KG1 (cell line): Measurements from ENCODE around the gene PLXNA4.

Experiments used
- DNase-seq: peaks from one replicate; lab custom pipeline; 2025; lab: John Stamatoyannopoulos, UW

The PLXNA4 gene

DNA sequence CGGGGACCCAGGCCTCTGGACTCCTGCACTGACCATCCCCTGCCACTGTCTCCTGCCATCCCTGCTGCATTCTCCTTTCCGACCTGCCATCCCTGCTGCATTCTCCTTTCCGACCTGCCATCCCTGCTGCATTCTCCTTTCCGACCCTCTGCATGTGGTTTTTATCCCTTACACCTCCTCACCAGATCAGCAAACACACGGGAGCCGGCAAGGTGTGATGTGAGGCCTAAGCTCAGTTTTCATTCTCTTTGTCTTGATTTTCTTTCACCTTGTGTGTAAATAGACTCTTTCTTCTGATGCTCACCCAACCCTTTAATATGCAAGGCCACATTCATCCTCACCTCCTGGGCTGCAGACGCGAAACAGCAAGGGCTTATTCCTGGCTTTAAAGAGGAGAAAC, 11.4 kb downstream of the PLXNA4 start:
- DNase-seq: no peak

DNA sequence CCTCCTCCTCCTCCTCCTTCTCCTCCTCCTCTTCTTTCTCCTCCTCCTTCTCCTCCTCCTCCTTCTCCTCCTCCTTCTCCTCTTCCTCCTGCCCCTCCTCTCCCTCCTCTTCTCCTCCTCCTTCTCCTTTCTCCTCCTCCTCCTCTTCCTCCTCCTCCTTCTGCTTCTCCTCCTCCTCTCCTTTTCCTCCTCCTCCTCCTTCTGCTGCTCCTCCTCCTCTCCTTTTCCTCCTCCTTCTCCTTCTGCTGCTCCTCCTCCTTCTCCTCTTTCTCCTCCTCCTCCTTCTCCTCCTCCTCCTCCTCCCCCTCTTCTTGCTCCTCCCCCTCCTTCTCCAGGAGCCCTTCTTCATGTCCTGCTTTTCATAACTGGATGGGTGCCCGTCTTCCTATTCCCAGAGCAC, 12.2 kb downstream of the PLXNA4 start:
- DNase-seq: no peak

DNA sequence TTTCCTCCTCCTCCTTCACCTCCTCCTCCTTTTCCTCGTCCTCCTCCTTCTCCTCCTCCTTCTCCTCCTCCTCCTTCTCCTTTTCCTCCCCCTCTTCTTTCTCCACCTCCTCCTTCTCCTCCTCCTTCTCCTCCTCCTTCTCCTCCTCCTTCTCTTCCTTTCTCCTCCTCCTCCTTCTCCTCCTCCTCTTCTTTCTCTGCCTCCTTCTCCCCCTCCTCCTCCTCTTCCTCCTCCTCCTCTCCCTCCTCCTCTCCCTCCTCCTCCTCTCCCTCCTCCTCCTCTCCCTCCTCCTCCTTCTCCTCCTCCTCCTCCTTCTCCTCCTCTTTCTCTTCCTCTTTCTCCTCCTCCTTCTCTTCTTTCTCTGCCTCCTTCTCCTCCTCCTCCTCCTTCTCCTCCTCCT, 13.6 kb downstream of the PLXNA4 start:
- no peak for DNase-seq

DNA sequence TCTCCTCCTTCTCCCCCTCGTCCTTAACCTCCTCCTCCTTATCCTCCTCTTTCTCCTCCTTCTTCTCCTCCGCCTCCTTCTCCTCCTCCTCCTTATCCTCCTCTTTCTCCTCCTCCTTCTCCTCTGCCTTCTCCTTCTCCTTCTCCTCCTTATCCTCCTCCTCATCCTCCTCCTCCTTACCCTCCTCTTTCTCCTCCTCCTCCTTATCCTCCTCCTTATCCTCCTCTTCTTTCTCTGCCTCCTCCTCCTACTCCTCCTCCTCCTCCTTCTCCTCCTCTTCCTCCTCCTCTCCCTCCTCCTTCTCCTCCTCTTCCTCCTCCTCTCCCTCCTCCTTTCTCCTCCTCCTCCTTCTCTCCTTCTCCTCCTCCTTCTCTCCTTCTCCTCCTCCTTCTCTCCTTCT, 14.5 kb downstream of the PLXNA4 start:
- DNase-seq: no peak

DNA sequence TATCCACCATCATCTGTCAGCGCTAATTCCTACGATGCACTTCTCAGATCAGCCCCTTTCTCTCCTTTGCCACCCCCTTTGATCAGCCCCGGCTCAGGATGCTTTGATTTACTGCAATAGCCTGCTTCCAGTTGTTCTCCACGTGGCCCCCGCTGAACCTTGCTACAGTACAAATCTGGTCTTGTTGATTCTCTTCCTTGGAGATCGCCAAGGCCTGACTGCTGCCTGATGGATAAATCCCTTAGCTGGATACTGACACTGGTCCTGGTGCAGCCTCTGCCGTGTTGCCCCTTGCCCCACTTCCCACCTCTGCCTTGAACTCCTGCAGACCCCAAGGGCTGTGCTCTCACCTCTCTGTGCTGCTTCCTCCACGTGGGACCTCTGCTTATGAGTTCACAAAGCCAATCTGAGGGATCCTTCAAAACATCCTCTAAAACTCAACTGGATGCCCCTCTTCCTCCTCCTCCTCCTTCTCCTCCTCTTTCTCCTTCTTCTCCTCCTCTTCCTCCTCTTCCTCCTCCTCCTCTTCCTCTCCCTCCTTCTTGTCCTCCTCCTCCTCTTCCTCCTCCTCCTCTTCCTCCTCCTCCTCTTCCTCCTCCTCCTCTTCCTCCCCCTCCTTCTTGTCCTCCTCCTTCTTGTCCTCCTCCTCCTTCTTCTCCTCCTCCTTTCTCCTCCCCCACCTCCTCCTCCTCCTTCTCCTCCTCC, 15.3 kb downstream of the PLXNA4 start:
- DNase-seq: no peak

DNA sequence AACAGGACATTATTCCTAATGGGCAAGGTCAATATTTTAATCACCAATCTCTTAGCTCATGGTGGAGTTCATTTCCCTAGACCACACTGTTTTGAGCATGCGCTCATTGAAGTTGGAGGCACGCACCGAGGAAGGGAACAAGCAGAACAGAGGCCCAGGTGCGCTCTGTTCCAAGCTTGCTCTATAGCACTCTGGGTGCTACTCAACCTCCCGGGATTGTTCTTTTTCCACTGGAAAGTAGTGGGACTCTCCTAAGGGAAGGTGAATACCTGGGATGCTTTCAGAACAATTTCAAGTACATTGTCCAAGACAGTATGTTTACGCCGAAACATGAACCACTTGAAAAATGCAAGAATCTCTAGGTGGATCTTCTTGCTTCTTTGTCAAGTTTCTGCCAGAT, 16.2 kb downstream of the PLXNA4 start:
- no peak for DNase-seq

DNA sequence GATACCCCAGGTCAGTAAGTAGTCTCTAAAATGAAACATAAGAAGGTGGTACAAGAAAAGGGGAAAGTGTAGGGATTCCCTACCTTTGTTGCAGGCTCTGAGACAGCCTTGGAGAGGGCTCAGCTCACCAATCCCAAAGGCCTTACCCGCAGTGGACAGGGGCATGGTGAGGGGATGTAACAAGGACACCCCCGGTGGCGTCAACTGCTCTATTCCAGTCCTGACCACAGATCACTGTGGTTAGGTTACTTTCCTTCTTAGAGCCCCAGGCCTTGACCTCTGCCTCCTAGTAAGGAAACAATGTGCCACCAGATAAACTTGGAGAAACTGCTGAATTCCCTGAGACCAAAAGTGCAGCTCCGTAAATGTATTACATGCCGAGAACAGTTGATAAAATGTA, 17.5 kb downstream of the PLXNA4 start:
- DNase-seq: no peak

DNA sequence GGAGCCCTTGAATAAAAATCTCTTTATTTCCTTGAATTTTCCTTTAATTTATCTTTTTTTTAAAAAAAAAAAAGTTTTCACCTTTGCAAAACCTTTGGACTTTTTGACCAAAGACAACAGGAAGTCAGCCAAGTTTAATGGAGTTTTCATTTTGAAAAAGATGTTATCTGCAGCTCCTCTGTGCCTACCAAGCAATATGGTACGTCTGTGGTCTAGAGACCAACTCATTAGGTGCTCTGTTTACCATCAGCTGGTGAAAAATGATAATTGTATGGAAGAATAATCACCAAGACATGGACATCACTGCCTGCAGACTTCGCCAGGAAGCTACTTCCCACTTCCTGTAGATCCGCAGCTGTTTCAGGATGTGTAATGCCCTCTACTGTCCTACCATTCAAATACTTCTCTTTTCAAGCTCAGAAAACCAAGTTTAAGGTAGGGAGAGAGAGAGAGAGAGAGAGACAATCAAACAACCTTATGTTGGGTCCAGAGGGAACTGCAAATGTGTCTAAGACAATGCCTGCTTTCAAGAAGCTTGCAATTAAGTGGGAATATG, 18.7 kb downstream of the PLXNA4 start:
- DNase-seq: no peak

DNA sequence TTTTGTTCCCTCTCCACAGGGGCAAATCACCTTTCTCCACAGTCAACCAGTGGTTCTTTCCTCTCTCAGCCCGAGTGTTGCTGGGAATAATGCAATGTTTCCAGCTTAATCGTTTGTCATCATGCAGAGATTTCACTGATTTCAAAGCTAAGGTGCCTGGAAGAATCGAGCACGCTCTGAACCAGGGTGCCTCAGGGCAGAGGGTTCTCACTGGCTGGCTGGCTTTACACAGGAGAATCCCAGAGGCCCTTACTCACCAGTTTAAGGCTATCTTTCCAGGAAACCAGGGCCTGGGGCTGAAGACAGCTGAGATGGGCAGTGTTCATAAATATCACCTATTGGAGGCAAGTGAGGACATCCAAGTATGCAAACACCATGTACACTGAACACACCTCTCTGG, 21.8 kb downstream of the PLXNA4 start:
- no peak for DNase-seq

DNA sequence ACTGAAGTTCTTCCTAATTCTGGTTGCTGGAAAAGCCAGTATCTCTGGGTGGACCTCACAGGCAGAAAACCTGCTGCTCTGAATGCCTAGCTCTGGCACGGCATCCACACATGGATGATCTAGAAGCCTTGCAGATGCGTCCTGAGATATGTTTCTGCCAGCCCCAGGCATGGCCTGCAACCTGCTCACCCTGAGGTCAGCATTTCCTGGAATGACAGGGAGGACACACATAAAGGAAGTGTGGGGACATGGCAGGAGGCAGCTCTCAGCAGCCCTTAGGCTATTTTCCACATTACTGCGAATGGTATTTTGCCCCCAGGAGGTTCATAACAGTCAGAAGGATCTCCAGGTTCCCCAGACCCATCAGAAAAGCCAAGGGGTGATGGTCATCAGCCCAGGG, 23.2 kb downstream of the PLXNA4 start:
- DNase-seq: no peak

DNA sequence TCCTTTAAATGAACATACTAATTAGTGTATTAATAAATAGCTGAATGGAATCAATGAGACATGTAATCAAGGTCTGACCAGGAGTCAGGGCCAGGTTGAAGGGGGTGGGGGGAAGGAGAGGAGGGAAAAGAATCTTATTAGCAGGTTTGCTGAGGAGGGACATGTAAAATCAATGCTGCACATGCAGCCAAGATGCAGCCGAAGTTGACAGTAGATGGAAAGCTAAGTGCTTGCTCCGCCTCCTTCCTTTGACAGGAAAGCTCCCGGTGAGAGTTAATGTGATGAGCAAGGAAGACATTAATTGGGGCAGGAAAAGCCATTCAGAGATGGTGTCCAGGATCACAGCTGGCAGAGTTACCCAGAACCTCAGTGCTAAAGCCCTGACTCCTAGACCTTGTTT, 24.4 kb downstream of the PLXNA4 start:
- DNase-seq: no peak

DNA sequence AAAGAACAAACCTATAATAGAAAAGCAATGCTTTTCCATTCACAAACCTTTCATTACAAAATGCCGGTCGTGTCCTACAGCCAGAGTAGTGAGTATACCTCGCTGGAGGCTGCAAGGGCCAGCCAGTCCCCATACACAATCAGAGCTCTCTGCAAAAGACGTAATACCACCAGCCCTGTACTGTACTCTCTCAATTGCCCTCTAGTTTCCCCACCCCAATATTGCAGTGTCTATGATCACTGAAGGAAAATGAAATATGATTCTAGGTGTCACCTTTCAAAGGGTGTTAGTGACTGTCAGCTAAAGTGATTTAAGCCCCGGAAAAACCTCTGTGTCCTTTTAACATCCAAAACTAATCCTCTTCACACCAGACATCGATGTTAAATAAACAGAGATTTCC, 24.8 kb downstream of the PLXNA4 start:
- DNase-seq: no peak

DNA sequence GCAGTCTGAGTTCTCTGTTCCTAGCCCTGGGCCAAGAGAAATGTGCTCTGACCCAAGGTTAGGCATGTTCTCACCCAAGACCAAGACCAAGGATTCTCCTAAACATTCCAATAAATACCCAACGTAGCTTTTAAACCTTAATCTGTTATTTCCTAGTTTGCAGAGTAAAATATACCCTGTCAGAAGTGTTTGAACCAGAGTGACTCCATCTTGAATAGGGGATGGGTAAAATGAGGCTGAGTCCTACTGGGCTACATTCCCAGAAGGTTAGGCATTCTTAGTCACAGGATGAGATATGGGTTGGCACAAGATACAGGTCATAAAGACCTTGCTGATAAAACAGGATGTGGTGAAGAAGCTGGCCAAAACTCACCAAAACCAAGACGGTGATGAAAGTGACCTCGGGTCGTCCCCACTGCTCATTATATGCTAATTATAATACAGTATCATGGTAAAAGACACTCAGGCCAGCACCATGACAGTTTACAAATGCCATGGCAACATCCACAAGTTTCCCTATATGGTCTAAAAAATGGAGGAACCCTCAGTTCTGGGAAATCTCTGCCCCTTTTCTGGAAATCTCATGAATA, 27.7 kb downstream of the PLXNA4 start:
- DNase-seq: no peak

DNA sequence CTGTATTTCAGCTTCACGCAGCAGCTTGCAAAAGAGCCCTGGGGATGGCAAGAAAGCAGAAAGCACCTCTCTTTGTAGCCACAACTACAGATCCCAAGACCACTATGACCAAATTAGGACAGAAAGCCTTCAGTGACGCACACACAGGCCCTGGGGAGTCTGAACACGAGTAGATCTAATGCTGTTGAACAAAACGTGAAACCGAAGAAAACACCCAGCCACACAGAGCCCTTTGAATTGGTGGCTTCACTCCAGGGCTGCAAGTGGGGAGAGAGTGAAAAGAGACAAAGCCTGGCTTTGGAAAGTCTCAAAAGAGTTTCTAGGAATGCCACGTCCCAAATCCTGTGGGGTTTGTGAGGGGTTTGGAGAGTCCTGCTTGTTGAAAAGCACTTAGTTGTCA, 28.4 kb downstream of the PLXNA4 start:
- no peak for DNase-seq

DNA sequence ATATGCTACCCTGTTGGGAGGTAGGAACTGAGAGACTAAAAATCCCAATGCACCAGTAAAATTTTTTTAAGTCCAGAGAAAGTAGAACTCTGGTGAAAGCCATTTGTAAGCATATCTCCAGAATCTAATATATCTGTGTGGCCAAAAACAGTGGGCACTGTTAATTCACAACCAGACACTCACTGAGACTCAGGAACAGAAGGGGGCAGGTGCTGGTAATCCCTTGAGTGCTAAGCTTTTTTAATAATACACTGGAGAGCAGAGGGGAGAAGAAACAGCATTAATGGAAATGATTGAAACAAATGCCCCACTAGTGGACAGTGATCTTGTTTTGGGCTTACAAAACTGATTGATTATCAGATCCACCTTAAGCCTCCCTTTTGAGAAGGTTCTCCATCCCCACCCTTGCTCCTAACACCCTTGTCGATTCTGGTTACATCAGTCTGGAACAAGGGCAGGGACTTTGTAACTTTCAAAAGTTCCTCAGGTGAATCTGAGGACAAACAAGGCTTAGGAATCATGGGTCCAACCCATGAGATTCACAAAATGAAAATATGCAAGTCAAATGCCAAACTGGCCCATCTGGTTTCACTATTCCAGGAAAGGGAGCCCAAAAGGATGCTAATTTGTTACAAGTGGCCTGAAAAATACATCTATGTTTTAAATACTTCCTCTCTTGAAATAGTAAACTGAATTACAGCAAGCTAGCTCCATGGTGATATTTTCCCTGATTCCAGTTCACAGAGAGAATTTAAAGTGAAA, 29.7 kb downstream of the PLXNA4 start:
- DNase-seq: no peak

DNA sequence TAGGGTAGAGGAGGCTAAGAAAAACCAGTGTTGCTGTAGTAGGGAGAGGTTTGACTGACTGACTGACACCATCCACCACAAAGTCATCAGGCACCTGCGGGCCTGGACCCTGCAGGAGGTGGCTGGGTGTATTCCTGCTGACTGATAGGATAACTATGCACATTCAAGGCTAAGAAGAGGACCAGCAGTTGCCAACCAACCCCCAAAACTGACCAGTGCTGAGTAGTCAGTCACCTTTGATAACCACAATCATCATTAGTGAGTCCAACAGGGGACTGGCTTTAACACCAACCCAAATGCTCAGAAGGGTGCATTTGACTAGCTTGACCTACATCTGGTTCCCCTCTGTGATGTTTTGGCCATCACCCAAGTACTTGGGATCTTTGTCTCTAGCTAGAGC, 30.5 kb downstream of the PLXNA4 start:
- DNase-seq: no peak

DNA sequence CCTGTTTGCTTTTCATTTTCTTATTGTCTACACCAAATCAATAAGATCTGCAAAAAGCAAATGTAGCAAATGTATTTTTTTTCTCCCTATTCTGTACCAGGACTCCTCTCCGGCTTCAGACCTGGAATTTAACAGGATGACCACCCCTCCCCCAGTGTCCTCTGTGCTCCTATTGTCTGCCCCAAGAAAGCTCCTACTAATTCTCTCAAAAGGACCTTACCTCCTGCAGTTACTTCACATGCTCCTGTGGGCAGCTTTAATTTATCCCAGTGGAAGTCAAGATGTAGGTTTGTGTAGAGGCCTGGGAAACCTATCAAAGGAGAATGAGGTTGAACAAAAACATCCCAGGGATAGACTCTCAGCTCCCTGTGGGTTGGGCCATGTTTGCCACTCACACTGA, 31.3 kb downstream of the PLXNA4 start:
- DNase-seq: no peak

DNA sequence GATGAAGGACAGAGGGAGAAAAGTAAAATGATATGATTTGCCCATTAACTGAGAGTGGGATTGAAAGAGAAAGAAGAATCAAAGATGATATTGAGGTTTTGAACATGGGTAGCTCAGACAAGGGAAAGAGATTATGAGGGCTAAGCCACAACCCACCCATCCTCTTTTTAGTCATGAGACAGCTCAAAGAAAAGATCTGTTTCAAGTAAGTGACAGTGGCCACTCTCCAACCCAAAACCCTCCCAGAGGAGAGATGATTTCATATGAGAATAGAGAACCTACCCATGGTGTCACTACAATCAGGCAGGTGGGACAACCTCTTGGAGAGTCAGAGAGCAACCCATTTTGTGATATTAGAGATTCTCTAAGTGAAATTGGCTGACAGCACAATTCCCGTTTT, 32.2 kb downstream of the PLXNA4 start:
- no peak for DNase-seq

DNA sequence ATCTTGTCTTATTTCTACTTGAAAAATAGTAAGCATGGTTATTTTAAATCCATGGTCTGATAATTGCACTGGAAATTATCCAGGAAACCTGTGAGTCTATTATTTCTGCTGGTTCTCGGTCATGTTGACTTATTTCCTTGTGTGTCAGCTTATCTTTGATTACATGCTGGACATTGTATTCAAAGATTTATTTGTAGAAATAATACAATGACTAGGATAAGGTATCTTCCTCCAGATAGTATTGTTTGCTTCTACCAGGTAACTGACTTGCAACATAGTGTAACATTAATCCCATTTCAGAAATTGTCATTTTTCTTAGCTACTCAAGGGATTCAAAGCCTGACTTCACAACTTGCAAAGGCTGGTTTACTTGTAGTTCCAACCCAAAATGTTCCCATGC, 33.4 kb downstream of the PLXNA4 start:
- DNase-seq: no peak

DNA sequence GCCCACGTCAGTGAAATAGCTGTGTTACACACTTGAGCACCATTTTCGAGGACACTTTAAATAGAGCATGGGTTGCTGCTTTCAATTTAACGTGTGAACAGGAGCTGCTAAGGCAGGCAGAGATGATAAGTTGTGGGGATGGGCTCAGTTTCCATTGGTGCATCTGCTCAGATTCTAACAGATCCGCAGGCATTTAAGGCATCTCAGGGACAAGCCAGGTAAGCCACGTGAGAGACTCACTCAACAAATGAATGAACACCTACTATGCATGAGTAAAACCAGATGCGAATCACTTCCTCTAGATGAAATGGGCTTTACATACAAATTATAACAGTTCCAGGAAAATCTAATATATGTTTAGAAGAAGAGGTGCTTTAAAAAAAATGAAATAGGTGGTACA, 34.6 kb downstream of the PLXNA4 start:
- no peak for DNase-seq

DNA sequence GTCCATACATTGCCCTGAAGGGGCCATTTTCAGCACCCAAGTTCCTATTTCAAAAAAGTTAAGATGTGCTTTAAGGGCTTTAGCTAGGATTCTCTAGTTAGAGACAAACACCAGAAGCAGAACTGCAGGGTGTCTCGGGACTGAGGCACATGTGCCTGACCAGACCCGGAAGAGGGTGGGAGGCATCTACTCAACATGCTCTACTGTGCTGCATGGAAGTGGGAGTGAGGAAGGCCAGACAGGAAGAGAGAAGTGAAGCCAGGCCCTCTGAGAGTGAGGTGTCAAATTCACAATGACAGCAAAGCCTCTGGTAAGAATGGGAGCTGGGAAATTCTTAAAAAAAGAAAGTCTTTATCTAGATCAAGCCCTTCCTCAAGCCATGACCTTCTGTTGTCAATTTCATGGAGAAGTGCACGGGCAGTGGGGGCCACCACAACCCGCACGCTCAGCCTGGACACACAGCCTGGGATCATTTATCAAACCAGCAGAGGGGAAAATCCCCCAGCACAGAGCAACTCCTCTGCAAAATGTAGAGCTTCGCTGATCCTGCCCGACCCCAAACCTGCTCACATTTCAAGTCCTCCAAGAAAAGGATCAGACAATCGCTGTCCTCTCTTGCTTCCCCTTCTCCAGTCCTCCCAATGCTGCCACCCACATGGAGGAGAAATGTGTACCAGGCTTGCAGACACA, 38.7 kb downstream of the PLXNA4 start:
- DNase-seq: no peak

DNA sequence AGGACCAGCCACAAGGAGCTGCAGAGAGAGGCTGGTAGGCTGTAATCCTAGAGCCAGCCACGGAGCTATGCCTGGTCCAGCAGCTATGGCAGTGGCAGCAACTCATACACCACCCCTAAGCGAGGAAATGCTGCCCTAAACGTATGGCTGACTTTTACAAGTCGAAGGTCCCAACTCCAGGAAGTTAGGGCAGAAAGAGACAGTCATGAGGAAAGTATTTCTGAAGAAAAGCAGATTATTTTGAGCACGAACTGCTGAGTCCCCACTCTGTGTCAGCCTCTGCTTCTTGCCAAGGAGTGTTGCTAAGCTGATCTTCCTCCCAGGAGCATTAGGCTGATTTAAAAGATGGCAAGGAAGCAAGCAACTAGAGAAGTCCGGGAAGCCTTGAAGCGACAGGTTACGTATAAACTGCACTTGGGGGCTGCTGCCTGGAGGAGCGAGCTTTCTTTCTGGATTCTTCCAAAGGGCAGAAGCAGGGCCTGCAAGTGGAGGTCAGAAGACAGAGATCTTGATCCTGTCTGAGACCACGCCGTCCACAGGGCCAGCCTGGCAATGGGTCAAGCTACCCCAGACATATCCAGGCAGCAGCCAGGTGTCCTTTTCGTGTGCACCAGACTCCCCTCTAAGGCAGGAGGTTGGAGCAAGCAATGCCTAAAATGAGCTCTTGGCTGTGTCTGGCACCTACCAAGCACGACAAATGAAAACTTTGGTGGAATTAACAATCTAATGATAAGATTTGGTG, 39.4 kb downstream of the PLXNA4 start:
- no peak for DNase-seq
